Measurements from ENCODE around the gene MED8. TPM values are rescaled to one million over a fixed set of nuclear protein-coding genes. Genes with fewer than 3 reads are reported as not detected.
A peak's percentile ranks its signal among the peaks of the same experiment; 100 is the strongest.

The MED8 gene
- total RNA-seq, 1 experiment from 2014 or later = 36.0 TPM

GRCh38 chr1:43334453-43335205, 55.0 kb downstream of the MED8 start:
- peak; percentile 21; the same call in 1 of the 2 replicates for TF ChIP-seq RAD21 (IDR thresholded peaks at IDR 0.05; ENCODE audit: low read depth)
- TF ChIP-seq SIN3A (IDR thresholded peaks at IDR 0.05; ENCODE audit: low read depth) = no peak

More at GRCh38 chr1:43334453-43335205, 55.0 kb downstream of the MED8 start:
- no peak for ATAC-seq
- ChIA-PET CTCF (no interaction called here), RAD21 (ENCODE audit: low non-redundant PET in 1 of 2, low total read pairs in 2 of 2, uncharacterized antibody in 2 of 2, unreplicated experiment in 2 of 2) (no interaction called here), POLR2A (no interaction called here)
- no peak for DNase-seq (ENCODE audit: low read depth, low spot score)
- Histone ChIP-seq H4K20me1 (ENCODE audit: insufficient read depth) (no peaks in the 10 kb centered on the region), H3K4me3 (replicated peaks in 1 of 2; ENCODE audit: low read depth in 1 of 2, low read length in 2 of 2) (no peak overlapping the region), H3K9ac (ENCODE audit: low read length) (no peak overlapping the region), H3K4me2 (ENCODE audit: low read length) (no peak overlapping the region), H3K9me2 (ENCODE audit: insufficient read depth) (no peaks in the 10 kb centered on the region), H3K36me3 (ENCODE audit: control insufficient read depth in 1 of 2, insufficient read depth in 2 of 2, low read length in 2 of 2) (no peaks in the 10 kb centered on the region), H3K9me3 (ENCODE audit: control insufficient read depth in 1 of 2, insufficient read depth in 1 of 2, low read depth in 1 of 2, low read length in 2 of 2) (no peaks in the 10 kb centered on the region), H3K27me3 (ENCODE audit: insufficient read depth, low read length) (no peaks in the 10 kb centered on the region), H3K27ac (ENCODE audit: low read depth, low read length) (no peak overlapping the region), H3K4me1 (ENCODE audit: control insufficient read depth in 1 of 2, insufficient read depth in 2 of 2, low read length in 2 of 2) (peaks cover 9 to 14% of the 10 kb centered on the region in 2 experiments), H3K79me2 (ENCODE audit: insufficient read depth, low read length) (no peaks in the 10 kb centered on the region), H2AFZ (ENCODE audit: low read depth, low read length, poor library complexity, severe bottlenecking) (no peak overlapping the region)
- no TSS peak for BruUV-seq (replicated peaks)
- intact Hi-C loops (cut with micrococcal nuclease) = no loop called here

Small RNA genes within 50 kb of the gene (microRNA-seq; reads per million reads assigned to microRNA genes)
- gene MIR6734 (ENCODE audit: borderline number of aligned reads) = 2.8 reads per million

Other genes starting within 250 kb of the MED8 start
- gene EBNA1BP2, start 217.5 kb downstream of the MED8 start, total RNA-seq (2021; ENCODE audit: unreplicated experiment) = 109 TPM
- 0.49 TPM for gene CFAP57, start 217.5 kb downstream of the MED8 start, total RNA-seq (2021; ENCODE audit: unreplicated experiment)
- gene TMEM125, start 119.8 kb downstream of the MED8 start, total RNA-seq (2021; ENCODE audit: unreplicated experiment) = 13.9 TPM
- gene C1orf210, start 104.2 kb downstream of the MED8 start, total RNA-seq (2021; ENCODE audit: unreplicated experiment) = 7.6 TPM
- not detected for gene TIE1, start 88.8 kb downstream of the MED8 start, total RNA-seq (2021; ENCODE audit: unreplicated experiment)
- gene MPL, start 52.0 kb downstream of the MED8 start, total RNA-seq (2021; ENCODE audit: unreplicated experiment) = not detected
- 355 TPM for gene CDC20, start 30.8 kb downstream of the MED8 start, total RNA-seq (2021; ENCODE audit: unreplicated experiment)
- 91.3 TPM for gene ELOVL1, start 21.8 kb downstream of the MED8 start, total RNA-seq (2021; ENCODE audit: unreplicated experiment)
- gene SZT2, start 99 bp upstream of the MED8 start, total RNA-seq (2021; ENCODE audit: unreplicated experiment) = 43.0 TPM
- gene HYI, start 64.1 kb upstream of the MED8 start, total RNA-seq (2021; ENCODE audit: unreplicated experiment) = 13.9 TPM
- 224 TPM for gene PTPRF, start 141.1 kb upstream of the MED8 start, total RNA-seq (2021; ENCODE audit: unreplicated experiment)

All from HCT116 (cell line).